Measurements from ENCODE around the gene MAD2L1.

The MAD2L1 gene

DNA sequence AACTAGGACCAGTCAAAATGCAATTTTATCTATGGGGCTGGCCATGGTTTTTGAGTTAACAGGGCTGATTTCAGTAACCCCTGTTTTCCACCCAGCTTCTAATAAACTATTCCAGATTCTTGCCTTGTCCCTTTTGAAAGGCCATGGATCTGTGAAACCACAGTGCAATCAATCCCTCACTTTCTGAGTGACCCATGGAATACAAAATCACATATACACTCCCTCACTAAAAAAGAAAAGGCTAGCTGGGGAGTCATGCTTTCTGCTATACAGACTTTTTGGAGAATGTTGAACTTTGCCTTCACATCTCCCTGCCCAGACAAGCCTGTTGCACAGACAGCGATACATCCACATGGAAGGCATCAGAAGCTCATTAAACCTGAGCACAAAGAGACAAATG is 47.9 kb downstream of the MAD2L1 start:
- TF ChIP-seq, protein P1, sequence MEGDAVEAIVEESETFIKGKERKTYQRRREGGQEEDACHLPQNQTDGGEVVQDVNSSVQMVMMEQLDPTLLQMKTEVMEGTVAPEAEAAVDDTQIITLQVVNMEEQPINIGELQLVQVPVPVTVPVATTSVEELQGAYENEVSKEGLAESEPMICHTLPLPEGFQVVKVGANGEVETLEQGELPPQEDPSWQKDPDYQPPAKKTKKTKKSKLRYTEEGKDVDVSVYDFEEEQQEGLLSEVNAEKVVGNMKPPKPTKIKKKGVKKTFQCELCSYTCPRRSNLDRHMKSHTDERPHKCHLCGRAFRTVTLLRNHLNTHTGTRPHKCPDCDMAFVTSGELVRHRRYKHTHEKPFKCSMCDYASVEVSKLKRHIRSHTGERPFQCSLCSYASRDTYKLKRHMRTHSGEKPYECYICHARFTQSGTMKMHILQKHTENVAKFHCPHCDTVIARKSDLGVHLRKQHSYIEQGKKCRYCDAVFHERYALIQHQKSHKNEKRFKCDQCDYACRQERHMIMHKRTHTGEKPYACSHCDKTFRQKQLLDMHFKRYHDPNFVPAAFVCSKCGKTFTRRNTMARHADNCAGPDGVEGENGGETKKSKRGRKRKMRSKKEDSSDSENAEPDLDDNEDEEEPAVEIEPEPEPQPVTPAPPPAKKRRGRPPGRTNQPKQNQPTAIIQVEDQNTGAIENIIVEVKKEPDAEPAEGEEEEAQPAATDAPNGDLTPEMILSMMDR (IDR thresholded peaks at IDR 0.05; ENCODE audit: insufficient read depth, low read depth, low read length, missing control alignments) = no peak
- H3K4me3 ChIP-seq (ENCODE audit: low read length) = no peak overlapping the region
- no peak for DNase-seq (ENCODE audit: low read depth)

DNA sequence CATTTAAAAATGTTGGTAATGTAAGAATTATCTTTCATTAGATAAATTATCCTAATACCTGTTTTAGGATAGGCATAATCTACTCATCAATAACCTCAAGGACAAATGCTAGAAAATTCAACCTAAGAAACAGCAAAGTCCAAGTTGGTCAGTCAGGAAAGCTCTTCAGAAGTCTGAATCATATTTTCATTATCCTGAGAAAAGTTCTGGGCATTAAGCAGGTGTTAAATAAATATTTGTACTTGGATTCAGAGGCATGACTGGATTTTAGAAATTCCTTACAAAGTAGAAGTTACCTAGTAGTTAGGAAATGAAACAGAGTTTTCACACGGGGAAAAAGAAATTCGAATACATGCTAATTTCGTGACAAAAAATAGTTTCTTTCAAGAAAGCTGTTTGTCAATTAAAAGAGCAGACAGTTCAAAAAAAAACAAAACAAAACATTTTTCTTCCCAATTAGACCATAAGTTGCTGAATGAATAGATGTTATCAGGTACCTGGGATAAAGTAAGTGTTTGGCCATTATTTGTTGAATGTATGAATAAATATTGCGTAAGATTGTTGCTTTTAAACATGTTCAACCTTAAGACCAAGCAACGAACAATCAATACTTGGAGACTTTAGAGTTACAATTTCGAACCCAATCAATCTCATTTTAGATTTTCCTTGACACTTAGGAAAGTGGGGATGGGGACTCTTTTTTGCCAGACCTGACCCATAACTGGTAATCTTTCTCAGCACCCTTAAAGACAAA is 48.5 kb downstream of the MAD2L1 start:
- no peak overlapping the region for H3K4me3 ChIP-seq (ENCODE audit: low read length)
- TF ChIP-seq, protein P1 (IDR thresholded peaks at IDR 0.05; ENCODE audit: insufficient read depth, low read depth, low read length, missing control alignments) = no peak
- DNase-seq (ENCODE audit: low read depth) = no peak

DNA sequence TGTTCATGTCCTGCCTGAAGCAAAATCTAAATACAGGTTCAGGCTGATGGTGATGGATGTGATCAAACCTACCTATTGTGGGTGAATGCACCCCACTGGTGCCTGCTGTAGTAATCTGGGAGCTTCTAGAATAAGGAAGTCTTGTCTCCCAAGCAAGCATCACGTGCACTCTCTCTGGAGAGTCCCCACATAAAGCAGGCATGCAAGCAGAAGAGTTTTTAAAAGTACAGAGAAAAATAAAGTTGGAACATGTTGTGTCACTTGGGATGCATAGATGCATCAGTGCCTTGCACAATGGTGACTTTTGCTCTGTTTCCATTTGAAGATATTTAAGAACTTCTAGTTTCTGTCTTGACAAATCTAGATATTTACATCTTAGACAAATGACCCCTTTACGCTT is 54.9 kb downstream of the MAD2L1 start:
- DNase-seq (ENCODE audit: low read depth) = no peak
- no peak overlapping the region for H3K4me3 ChIP-seq (ENCODE audit: low read length)
- TF ChIP-seq, protein P1 (IDR thresholded peaks at IDR 0.05; ENCODE audit: insufficient read depth, low read depth, low read length, missing control alignments) = no peak

DNA sequence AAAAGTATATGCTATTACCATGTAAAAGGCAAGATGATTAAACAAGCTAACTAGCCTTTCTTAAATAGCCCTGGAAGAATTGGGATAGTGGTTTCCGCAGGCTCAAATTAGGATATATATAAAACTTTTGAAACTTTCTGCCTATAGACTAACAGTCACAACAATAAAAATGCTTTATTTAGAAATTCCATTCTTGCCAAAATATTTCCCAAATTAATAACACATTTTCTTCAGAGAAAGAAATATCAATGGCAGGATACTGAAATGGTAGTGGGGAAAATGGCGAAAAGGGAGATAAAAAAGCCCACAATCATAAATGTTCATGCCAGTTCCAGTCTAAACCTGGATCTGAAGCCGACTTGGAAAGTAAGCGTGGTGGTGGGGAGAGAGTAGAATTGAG is 56.0 kb downstream of the MAD2L1 start:
- DNase-seq (ENCODE audit: low read depth) = no peak
- TF ChIP-seq, protein P1 (IDR thresholded peaks at IDR 0.05; ENCODE audit: insufficient read depth, low read depth, low read length, missing control alignments) = no peak
- no peak overlapping the region for H3K4me3 ChIP-seq (ENCODE audit: low read length)

DNA sequence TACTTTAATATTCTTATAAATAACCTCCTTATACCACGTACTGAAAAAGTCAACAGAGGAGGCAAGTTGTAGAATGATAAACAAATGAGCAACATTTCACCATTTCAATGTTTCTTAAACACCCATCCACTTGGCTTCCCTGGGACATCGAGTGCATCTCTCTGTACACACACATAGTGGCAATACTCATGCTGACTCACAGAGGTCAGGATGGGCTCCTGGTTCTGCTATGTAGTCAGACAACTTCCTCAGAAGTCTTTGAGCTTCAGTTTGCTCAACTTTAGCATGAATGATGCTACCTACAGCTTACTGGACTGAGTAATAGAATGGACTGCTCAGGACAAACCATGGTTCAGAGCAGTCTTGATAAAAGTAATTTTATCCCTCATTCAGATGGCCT is 56.9 kb downstream of the MAD2L1 start:
- peak; percentile 75 for DNase-seq (ENCODE audit: low read depth)
- TF ChIP-seq, protein P1 (IDR thresholded peaks at IDR 0.05; ENCODE audit: insufficient read depth, low read depth, low read length, missing control alignments) = no peak
- no peak overlapping the region for H3K4me3 ChIP-seq (ENCODE audit: low read length)

DNA sequence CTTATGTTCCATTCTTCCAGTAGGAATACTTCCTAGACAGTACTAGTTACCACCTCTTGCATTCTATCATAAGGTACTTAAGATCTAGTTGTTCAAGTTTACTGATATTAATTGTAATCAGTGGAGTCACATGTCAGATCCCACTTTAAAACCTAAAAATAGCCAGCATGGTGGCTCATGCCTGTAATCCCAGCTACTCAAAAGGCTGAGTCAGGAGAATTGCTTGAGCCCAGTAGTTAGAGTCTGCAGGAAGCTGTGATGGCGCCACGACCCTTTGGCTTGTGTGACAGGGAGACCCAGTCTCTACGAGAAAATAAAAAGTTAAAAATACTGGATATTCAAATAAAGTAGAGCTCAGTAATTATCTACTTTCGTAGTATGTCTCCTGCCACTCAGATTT is 57.7 kb downstream of the MAD2L1 start:
- no peak for DNase-seq (ENCODE audit: low read depth)
- H3K4me3 ChIP-seq (ENCODE audit: low read length) = no peak overlapping the region
- TF ChIP-seq, protein P1 (IDR thresholded peaks at IDR 0.05; ENCODE audit: insufficient read depth, low read depth, low read length, missing control alignments) = no peak

DNA sequence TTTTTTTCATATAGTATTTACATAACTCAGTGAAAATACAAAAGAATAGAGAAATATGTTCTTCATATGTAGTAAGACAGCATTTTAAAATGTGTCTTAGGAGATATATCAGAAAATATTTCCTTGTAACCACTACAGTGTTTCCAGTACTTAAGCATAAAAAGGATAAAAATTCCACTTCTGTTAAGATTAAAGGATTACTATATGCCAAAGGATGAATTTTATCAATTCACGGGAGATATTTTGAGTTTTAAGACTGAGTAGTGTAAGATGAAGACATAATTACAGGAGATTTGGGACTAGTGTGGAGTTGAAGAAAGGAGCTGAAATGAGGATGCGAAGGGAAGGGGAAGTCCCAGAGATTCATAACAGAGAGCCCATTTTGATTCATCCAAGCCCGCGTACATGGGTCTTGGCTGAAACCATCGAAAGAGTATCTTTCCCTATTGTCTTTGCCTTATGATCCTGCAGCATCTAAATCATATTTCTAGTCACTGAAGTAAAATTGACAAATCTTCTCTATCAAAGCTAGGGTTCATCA is 58.7 kb downstream of the MAD2L1 start:
- no peak for DNase-seq (ENCODE audit: low read depth)
- no peak overlapping the region for H3K4me3 ChIP-seq (ENCODE audit: low read length)
- TF ChIP-seq, protein P1 (IDR thresholded peaks at IDR 0.05; ENCODE audit: insufficient read depth, low read depth, low read length, missing control alignments) = no peak

Data from epithelial cell of esophagus (primary cell).